Activated CD4-positive, alpha-beta T cell treated with anti-CD3 and anti-CD28 coated beads for 1 hour (primary cell): ENCODE measurements around the gene MEGF11.

ENCODE experiments used
- DNase-seq: peaks from one replicate; pipeline ENCODE4 v3.0.0-alpha.2; 2020

Gene MEGF11

GRCh38 chr15:66253418-66254088 is at the start of gene MEGF11:
Gene MEGF11, minus strand, starts transcription at chr15:66253750. Its CDS starts 125,347 bp downstream, at chr15:66128403.
- no peak for DNase-seq

- DNase-seq = no peak
Observed at GRCh38 chr15:66302489-66303278, 49.1 kb upstream of the MEGF11 start.

- DNase-seq = no peak
Observed at GRCh38 chr15:66298803-66299251, 45.3 kb upstream of the MEGF11 start.

GRCh38 chr15:66296186-66296585 is 42.6 kb upstream of the MEGF11 start:
- no peak for DNase-seq

- DNase-seq = no peak
Observed at GRCh38 chr15:66294932-66295235, 41.3 kb upstream of the MEGF11 start.

GRCh38 chr15:66294157-66294931 is 40.8 kb upstream of the MEGF11 start:
- DNase-seq = no peak

- DNase-seq = peak; percentile 49
Observed at GRCh38 chr15:66293419-66294156, 40.0 kb upstream of the MEGF11 start, which contains the start of gene DIS3L. Gene DIS3L, plus strand, starts transcription at chr15:66293568. Its CDS starts 29 bp downstream, at chr15:66293597.

- no peak for DNase-seq
Observed at GRCh38 chr15:66292571-66293418, 39.2 kb upstream of the MEGF11 start.

- no peak for DNase-seq
Observed at GRCh38 chr15:66291816-66292570, 38.4 kb upstream of the MEGF11 start.

GRCh38 chr15:66290518-66290917 is 37.0 kb upstream of the MEGF11 start:
- DNase-seq = no peak

GRCh38 chr15:66290007-66290406 is 36.5 kb upstream of the MEGF11 start:
- DNase-seq = no peak

GRCh38 chr15:66288551-66289185 is 35.1 kb upstream of the MEGF11 start:
- DNase-seq = no peak

GRCh38 chr15:66288093-66288492 is 34.5 kb upstream of the MEGF11 start:
- DNase-seq = no peak

- no peak for DNase-seq
Observed at GRCh38 chr15:66287461-66288057, 34.0 kb upstream of the MEGF11 start.

GRCh38 chr15:66285533-66286280 is 32.2 kb upstream of the MEGF11 start:
- no peak for DNase-seq

- DNase-seq = no peak
Observed at GRCh38 chr15:66284271-66284670, 30.7 kb upstream of the MEGF11 start.

- no peak for DNase-seq
Observed at GRCh38 chr15:66278671-66279070, 25.1 kb upstream of the MEGF11 start.

GRCh38 chr15:66278056-66278455 is 24.5 kb upstream of the MEGF11 start:
- DNase-seq = no peak

GRCh38 chr15:66276546-66276945 is 23.0 kb upstream of the MEGF11 start:
- DNase-seq = no peak
